ENCODE measurements around the gene EEF2. TPM values are rescaled to one million over a fixed set of nuclear protein-coding genes. Genes with fewer than 3 reads are reported as not detected.
"Not testable (repeated sequence)": the region's sequence is repeated elsewhere in the genome, so short reads cannot be mapped to it uniquely, and the experiment has no call there.

The EEF2 gene
- total RNA-seq, 1 experiment from 2014 or later: 1,742 TPM

- H3K36me3 ChIP-seq (ENCODE audit: low read depth): no peaks in the 10 kb centered on the region
- H3K4me3 ChIP-seq: no peak overlapping the region
- BruUV-seq (replicated peaks): no TSS peak
- TF ChIP-seq EZH2 (IDR thresholded peaks at IDR 0.05; ENCODE audit: low read depth) (no peak), CTCF (conservative IDR thresholded peaks at IDR 0.05) (no peak)
- H3K4me1 ChIP-seq (replicated peaks; ENCODE audit: insufficient read depth): no peaks in the 10 kb centered on the region
- H3F3A ChIP-seq (ENCODE audit: insufficient read depth, low read depth): no peaks in the 10 kb centered on the region
- no peak overlapping the region for H3K27ac ChIP-seq
- no peaks in the 10 kb centered on the region for H3K79me2 ChIP-seq (ENCODE audit: low read depth)
- H3K9me2 ChIP-seq (ENCODE audit: insufficient read depth): no peaks in the 10 kb centered on the region
- no peak overlapping the region for H2AFZ ChIP-seq
- DNase-seq: no peak
- ChIA-PET CTCF (interaction anchor here (0.5 kb wide), 1 partner anchor 48 kb away, joined by 3 read pairs; no protein-coding TSS in a partner anchor), POLR2A (ENCODE audit: unreplicated experiment) (no interaction called here)
- no peak overlapping the region for H3K4me2 ChIP-seq
- H3K9me3 ChIP-seq (ENCODE audit: insufficient read depth, low read depth): no peaks in the 10 kb centered on the region
- no peaks in the 10 kb centered on the region for H3K27me3 ChIP-seq (ENCODE audit: insufficient read depth, low read depth)
- intact Hi-C loops (cut with micrococcal nuclease; ENCODE audit: unreplicated experiment): no loop called here
- H4K20me1 ChIP-seq (ENCODE audit: insufficient read depth): no peaks in the 10 kb centered on the region
Observed at GRCh38 chr19:3945838-3946237, 39.4 kb downstream of the EEF2 start.

- Histone ChIP-seq H4K20me1 (ENCODE audit: insufficient read depth) (no peaks in the 10 kb centered on the region), H3K4me3 (no peak overlapping the region), H3K79me2 (ENCODE audit: low read depth) (no peaks in the 10 kb centered on the region), H3K27me3 (ENCODE audit: insufficient read depth, low read depth) (no peaks in the 10 kb centered on the region), H3K9me2 (ENCODE audit: insufficient read depth) (no peaks in the 10 kb centered on the region), H2AFZ (no peak overlapping the region), H3K4me1 (replicated peaks; ENCODE audit: insufficient read depth) (no peaks in the 10 kb centered on the region), H3F3A (ENCODE audit: insufficient read depth, low read depth) (no peaks in the 10 kb centered on the region), H3K27ac (no peak overlapping the region), H3K9me3 (ENCODE audit: insufficient read depth, low read depth) (no peaks in the 10 kb centered on the region), H3K4me2 (no peak overlapping the region), H3K36me3 (ENCODE audit: low read depth) (no peaks in the 10 kb centered on the region)
- intact Hi-C loops (cut with micrococcal nuclease; ENCODE audit: unreplicated experiment): no loop called here
- DNase-seq: no peak
- TF ChIP-seq CTCF (conservative IDR thresholded peaks at IDR 0.05) (no peak), EZH2 (IDR thresholded peaks at IDR 0.05; ENCODE audit: low read depth) (no peak)
- no TSS peak for BruUV-seq (replicated peaks)
- ChIA-PET POLR2A (ENCODE audit: unreplicated experiment) (no interaction called here), CTCF (no interaction called here)
Observed at GRCh38 chr19:3944018-3944721, 41.1 kb downstream of the EEF2 start.

- Histone ChIP-seq H3K9me3 (ENCODE audit: insufficient read depth, low read depth) (no peaks in the 10 kb centered on the region), H3F3A (ENCODE audit: insufficient read depth, low read depth) (no peaks in the 10 kb centered on the region), H3K4me1 (replicated peaks; ENCODE audit: insufficient read depth) (no peaks in the 10 kb centered on the region), H3K4me3 (no peak overlapping the region), H3K27me3 (ENCODE audit: insufficient read depth, low read depth) (no peaks in the 10 kb centered on the region), H3K79me2 (ENCODE audit: low read depth) (no peaks in the 10 kb centered on the region), H3K4me2 (no peak overlapping the region), H3K36me3 (ENCODE audit: low read depth) (no peaks in the 10 kb centered on the region), H4K20me1 (ENCODE audit: insufficient read depth) (no peaks in the 10 kb centered on the region), H2AFZ (no peak overlapping the region), H3K9me2 (ENCODE audit: insufficient read depth) (no peaks in the 10 kb centered on the region), H3K27ac (no peak overlapping the region)
- no peak for DNase-seq
- POLR2A ChIA-PET (ENCODE audit: unreplicated experiment): no interaction called here
- TF ChIP-seq CTCF (conservative IDR thresholded peaks at IDR 0.05): no peak
- no peak for TF ChIP-seq EZH2 (IDR thresholded peaks at IDR 0.05; ENCODE audit: low read depth)
- CTCF ChIA-PET: no interaction called here
- no TSS peak for BruUV-seq (replicated peaks)
- intact Hi-C loops (cut with micrococcal nuclease; ENCODE audit: unreplicated experiment): no loop called here
Observed at GRCh38 chr19:3942790-3943409, 42.4 kb downstream of the EEF2 start.

GRCh38 chr19:3938300-3938950 lies 46.8 kb downstream of the EEF2 start:
- H3K36me3 ChIP-seq (ENCODE audit: low read depth); BruUV-seq (replicated peaks); intact Hi-C loops (cut with micrococcal nuclease; ENCODE audit: unreplicated experiment); H3F3A ChIP-seq (ENCODE audit: insufficient read depth, low read depth); H3K79me2 ChIP-seq (ENCODE audit: low read depth); H2AFZ ChIP-seq; H3K4me2 ChIP-seq; H4K20me1 ChIP-seq (ENCODE audit: insufficient read depth); H3K4me1 ChIP-seq (replicated peaks; ENCODE audit: insufficient read depth); H3K9me2 ChIP-seq (ENCODE audit: insufficient read depth); DNase-seq; H3K27me3 ChIP-seq (ENCODE audit: insufficient read depth, low read depth); POLR2A ChIA-PET (ENCODE audit: unreplicated experiment); H3K9me3 ChIP-seq (ENCODE audit: insufficient read depth, low read depth); H3K27ac ChIP-seq; CTCF ChIA-PET; H3K4me3 ChIP-seq: not testable (repeated sequence)

Data from PC-9 (cell line).